Astrocyte of the cerebellum (primary cell): ENCODE measurements around the gene CDC6.

Source experiments
- DNase-seq: peaks from one replicate; pipeline ENCODE4 v3.0.0-alpha.2; 2011; ENCODE audit warnings: low read depth
- H3K4me3 ChIP-seq: 2 replicates; pipeline ENCODE4 v1.5.1; 2011; ENCODE audit warnings: mild to moderate bottlenecking, low read depth, low read length, moderate library complexity
- in situ Hi-C: cut with HindIII; loops from 2 replicates; pipeline ENCODE4 v1.10.0; 2017; ENCODE audit warnings: low sequenced_read_pairs
- TF ChIP-seq, protein P1 (sequence below): IDR thresholded peaks from 2 replicates; pipeline ENCODE4 v1.5.1; 2012; ENCODE audit warnings: low read length, low read depth, moderate library complexity, mild to moderate bottlenecking; ENCODE audit errors: missing control alignments

Gene CDC6

GRCh38 chr17:40344421-40345160, 56.9 kb downstream of the CDC6 start:
- TF ChIP-seq, protein P1, sequence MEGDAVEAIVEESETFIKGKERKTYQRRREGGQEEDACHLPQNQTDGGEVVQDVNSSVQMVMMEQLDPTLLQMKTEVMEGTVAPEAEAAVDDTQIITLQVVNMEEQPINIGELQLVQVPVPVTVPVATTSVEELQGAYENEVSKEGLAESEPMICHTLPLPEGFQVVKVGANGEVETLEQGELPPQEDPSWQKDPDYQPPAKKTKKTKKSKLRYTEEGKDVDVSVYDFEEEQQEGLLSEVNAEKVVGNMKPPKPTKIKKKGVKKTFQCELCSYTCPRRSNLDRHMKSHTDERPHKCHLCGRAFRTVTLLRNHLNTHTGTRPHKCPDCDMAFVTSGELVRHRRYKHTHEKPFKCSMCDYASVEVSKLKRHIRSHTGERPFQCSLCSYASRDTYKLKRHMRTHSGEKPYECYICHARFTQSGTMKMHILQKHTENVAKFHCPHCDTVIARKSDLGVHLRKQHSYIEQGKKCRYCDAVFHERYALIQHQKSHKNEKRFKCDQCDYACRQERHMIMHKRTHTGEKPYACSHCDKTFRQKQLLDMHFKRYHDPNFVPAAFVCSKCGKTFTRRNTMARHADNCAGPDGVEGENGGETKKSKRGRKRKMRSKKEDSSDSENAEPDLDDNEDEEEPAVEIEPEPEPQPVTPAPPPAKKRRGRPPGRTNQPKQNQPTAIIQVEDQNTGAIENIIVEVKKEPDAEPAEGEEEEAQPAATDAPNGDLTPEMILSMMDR: no peak
- no peak for DNase-seq
- peak overlapping the region; percentile 67 for H3K4me3 ChIP-seq
- in situ Hi-C loops: no loop called here

GRCh38 chr17:40345161-40345993, 57.7 kb downstream of the CDC6 start:
- DNase-seq: no peak
- peak overlapping the region; percentile 67 for H3K4me3 ChIP-seq
- in situ Hi-C loops: no loop called here
- TF ChIP-seq, protein P1: no peak

GRCh38 chr17:40345994-40346764, 58.5 kb downstream of the CDC6 start:
- in situ Hi-C loops: no loop called here
- peak overlapping the region; percentile 67 for H3K4me3 ChIP-seq
- TF ChIP-seq, protein P1: no peak
- DNase-seq: no peak

DNA sequence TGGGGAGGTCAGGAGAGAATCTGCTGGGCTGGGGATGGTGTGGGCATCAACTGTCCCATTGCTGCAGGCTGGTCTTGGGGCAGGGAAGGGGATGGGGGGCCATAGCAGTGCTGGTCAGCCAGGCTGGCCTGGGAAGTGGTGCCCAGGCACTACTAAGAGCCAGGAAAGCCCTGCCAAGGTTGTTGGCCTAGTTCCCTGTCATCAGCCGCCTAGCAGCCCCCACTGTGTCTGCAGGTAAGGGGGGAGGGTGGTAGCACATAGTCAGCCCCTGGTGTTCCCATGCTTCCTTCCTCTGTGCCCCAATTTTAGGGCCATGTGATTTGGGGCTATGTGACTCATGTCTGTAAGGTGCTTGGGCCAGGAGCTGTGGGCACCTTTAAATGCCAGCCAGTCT, 59.1 kb downstream of the CDC6 start:
- TF ChIP-seq, protein P1: no peak
- H3K4me3 ChIP-seq: peak overlapping the region; percentile 10

DNA sequence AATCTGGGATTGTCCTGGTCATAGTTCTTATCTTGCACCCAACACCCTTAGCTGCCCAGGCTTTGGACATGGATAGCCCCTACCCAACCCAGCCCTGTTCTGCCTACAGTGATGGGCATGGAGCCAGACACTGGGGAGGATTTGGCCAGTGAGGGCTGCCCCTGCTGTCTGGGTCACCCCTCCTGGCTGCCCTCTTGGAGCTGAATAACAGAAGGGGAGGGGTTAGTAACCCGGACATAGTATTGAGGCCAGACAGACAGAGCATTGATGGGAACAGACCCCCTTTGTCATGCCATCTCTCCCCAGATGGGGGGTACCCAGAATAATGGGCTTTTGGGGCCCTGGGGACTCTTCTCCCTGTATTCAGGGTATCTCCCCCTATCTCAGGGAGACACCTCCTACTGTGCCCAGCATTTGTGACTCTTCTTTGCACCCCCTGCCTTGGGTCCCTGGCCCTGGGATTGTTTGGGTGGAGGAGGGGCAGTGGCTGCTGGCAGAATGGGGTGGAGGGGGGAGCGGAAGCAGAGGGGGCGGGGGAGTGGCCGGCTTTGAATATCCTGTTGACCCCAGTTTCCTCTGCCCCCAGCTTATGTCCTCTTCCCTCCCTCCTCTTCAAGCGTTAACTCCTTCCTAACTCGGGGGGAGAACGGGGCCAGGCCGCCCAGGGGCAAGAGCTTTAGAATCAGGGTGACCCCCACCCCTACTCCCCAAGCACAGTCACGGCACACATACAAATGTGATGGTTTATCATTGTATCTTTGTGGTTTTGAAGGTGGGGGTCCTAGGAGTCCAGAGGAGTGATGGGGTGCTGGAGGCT, 59.8 kb downstream of the CDC6 start:
- no peak for DNase-seq
- in situ Hi-C loops: no loop called here
- no peak overlapping the region for H3K4me3 ChIP-seq
- TF ChIP-seq, protein P1: no peak

More for the DNA sequence above, 59.1 kb downstream of the CDC6 start:
- no peak for DNase-seq
- in situ Hi-C loops: no loop called here

DNA sequence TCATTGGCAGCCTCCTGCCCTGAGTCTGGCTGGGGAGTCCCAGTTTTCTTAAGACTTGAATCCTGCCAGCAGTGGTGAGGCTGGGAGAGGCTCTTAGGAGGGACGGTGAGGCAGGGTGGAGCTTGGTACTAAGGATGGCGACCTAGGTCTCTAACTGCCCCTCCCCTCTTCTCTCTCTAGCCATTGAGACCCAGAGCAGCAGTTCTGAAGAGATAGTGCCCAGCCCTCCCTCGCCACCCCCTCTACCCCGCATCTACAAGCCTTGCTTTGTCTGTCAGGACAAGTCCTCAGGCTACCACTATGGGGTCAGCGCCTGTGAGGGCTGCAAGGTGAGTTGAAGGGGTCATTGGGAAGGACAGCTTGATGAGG, 60.4 kb downstream of the CDC6 start:
- no peak for DNase-seq
- H3K4me3 ChIP-seq: no peak overlapping the region
- TF ChIP-seq, protein P1: no peak
- in situ Hi-C loops: no loop called here
